H1 (cell line): ENCODE data around the gene PGAM2. TPM values are rescaled to one million over a fixed set of nuclear protein-coding genes. Genes with fewer than 3 reads are reported as not detected.

Experiments
- CTCF ChIA-PET: fragments of 300-600 bp; sonication (Branson Sonifier 250); formaldehyde crosslinking; loops from one replicate; lab custom pipeline; 2021; ENCODE audit not compliant: partially characterized antibody; lab: Charles Lee
- POLR2A ChIA-PET: fragments of 300-600 bp; sonication (Branson Sonifier 250); formaldehyde crosslinking; loops from one replicate; lab custom pipeline; 2021; ENCODE audit warnings: inconsistent platforms; ENCODE audit not compliant: partially characterized antibody; lab: Charles Lee
- DNase-seq, 2 experiments: peaks; one replicate each; pipeline versions ENCODE4 v3.0.0 to v3.0.0-alpha.2; 2010 to 2022; ENCODE audit warnings: low spot score in 2 of 2, low read depth in 1 of 2, mixed read lengths in 1 of 2
- FAIRE-seq: peaks from 2 replicates; lab custom pipeline; 2011; peaks lifted over from hg19 to GRCh38; lab: Jason Lieb, UNC
- H2AFZ ChIP-seq: 2 replicates; pipeline ENCODE4 v1.8.1; 2012; ENCODE audit warnings: low read length, inconsistent platforms
- H2AK5ac ChIP-seq: 2 replicates; pipeline ENCODE4 v1.6.1; 2013; ENCODE audit warnings: low read depth, low read length
- H2BK120ac ChIP-seq: replicated peaks from 2 replicates; pipeline ENCODE3; 2013; ENCODE audit warnings: low read depth, low read length, inconsistent platforms
- H2BK12ac ChIP-seq: 2 replicates; pipeline ENCODE4 v1.6.1; 2013; ENCODE audit warnings: low read depth, low read length
- H2BK15ac ChIP-seq: 2 replicates; pipeline ENCODE4 v1.6.1; 2013; ENCODE audit warnings: low read length
- H2BK20ac ChIP-seq: 2 replicates; pipeline ENCODE4 v1.6.1; 2013; ENCODE audit warnings: low read length
- H2BK5ac ChIP-seq: 2 replicates; pipeline ENCODE4 v1.6.1; 2013; ENCODE audit warnings: low read depth, low read length
- H3K14ac ChIP-seq: 2 replicates; pipeline ENCODE4 v1.6.1; 2013; ENCODE audit warnings: inconsistent platforms; ENCODE audit not compliant: insufficient read length
- H3K18ac ChIP-seq: 2 replicates; pipeline ENCODE4 v1.6.1; 2013; ENCODE audit warnings: low read length; ENCODE audit errors: extremely low read depth
- H3K23ac ChIP-seq: 2 replicates; pipeline ENCODE4 v1.6.1; 2013; ENCODE audit warnings: inconsistent platforms; ENCODE audit not compliant: insufficient read length
- H3K23me2 ChIP-seq: 2 replicates; pipeline ENCODE4 v1.6.1; 2013; ENCODE audit warnings: low read depth, low read length
- H3K27ac ChIP-seq: 2 replicates; pipeline ENCODE4 v1.6.1; 2011; ENCODE audit warnings: low read depth, low read length, inconsistent platforms
- H3K27me3 ChIP-seq, 4 experiments: replicated peaks in 1 of 4; 1 replicate in 1 of 4; 2 replicates in 3 of 4; pipeline versions ENCODE4 v1.6.1 to v1.8.1; 2011 to 2013; ENCODE audit warnings: low read length in 3 of 4, mild to moderate bottlenecking in 3 of 4, inconsistent platforms in 2 of 4, mixed read lengths in 2 of 4, moderate library complexity in 1 of 4; ENCODE audit not compliant: control insufficient read depth in 3 of 4, insufficient read depth in 3 of 4; ENCODE audit errors: extremely low read depth in 1 of 4
- H3K36me3 ChIP-seq, 4 experiments: 2 replicates each; pipeline versions ENCODE4 v1.6.1 to v1.8.1; 2011 to 2013; ENCODE audit warnings: mild to moderate bottlenecking in 4 of 4, low read length in 3 of 4, moderate library complexity in 2 of 4, control low read depth in 1 of 4, inconsistent platforms in 1 of 4; ENCODE audit not compliant: insufficient read depth in 4 of 4, control insufficient read depth in 2 of 4
- H3K4ac ChIP-seq: replicated peaks from 2 replicates; pipeline ENCODE3; 2013; ENCODE audit warnings: low read length, low read depth, mixed read lengths, inconsistent platforms; ENCODE audit not compliant: insufficient read length
- H3K4me1 ChIP-seq, 4 experiments: replicated peaks in 1 of 4; 1 replicate in 1 of 4; 2 replicates in 3 of 4; pipeline versions ENCODE4 v1.6.1 to v1.8.1; 2011 to 2013; ENCODE audit warnings: low read length in 3 of 4, inconsistent platforms in 2 of 4, mixed read lengths in 1 of 4; ENCODE audit not compliant: insufficient read depth in 4 of 4, control insufficient read depth in 3 of 4
- H3K4me2 ChIP-seq, 2 experiments: 2 replicates each; pipeline versions ENCODE4 v1.6.1 to v1.8.1; 2011 to 2013; ENCODE audit warnings: low read depth in 2 of 2, low read length in 2 of 2, control low read depth in 1 of 2, inconsistent platforms in 1 of 2, mild to moderate bottlenecking in 1 of 2; ENCODE audit not compliant: insufficient read depth in 1 of 2
- H3K4me3 ChIP-seq, 4 experiments: fragments of 200-600, 300-600 bp in 1 of 4; sonication (generic), shearing (Covaris generic), sonication (Bioruptor Twin) in 1 of 4; 2 replicates each; pipeline versions ENCODE4 v1.5.1 to v1.8.1; 2011 to 2016; ENCODE audit warnings: low read length in 4 of 4, low read depth in 3 of 4, control low read depth in 2 of 4, inconsistent platforms in 2 of 4, mild to moderate bottlenecking in 2 of 4, mixed read lengths in 1 of 4, moderate library complexity in 1 of 4; ENCODE audit not compliant: insufficient read depth in 2 of 4; ENCODE audit errors: extremely low read depth in 1 of 4
- H3K56ac ChIP-seq: replicated peaks from 2 replicates; pipeline ENCODE3; 2013; ENCODE audit warnings: low read depth, mild to moderate bottlenecking, mixed read lengths, low read length, inconsistent platforms; ENCODE audit not compliant: insufficient read length
- H3K79me1 ChIP-seq: 2 replicates; pipeline ENCODE4 v1.6.1; 2013; ENCODE audit warnings: low read depth, low read length, control low read depth
- H3K79me2 ChIP-seq, 2 experiments: 2 replicates each; pipeline versions ENCODE4 v1.6.1 to v1.8.1; 2012 to 2013; ENCODE audit warnings: low read length in 2 of 2, mild to moderate bottlenecking in 2 of 2, inconsistent platforms in 1 of 2; ENCODE audit not compliant: insufficient read depth in 2 of 2, control insufficient read depth in 1 of 2
- H3K9ac ChIP-seq, 4 experiments: replicated peaks in 1 of 4; 1 replicate in 1 of 4; 2 replicates in 3 of 4; pipeline versions ENCODE4 v1.6.1 to v1.8.1; 2011 to 2013; ENCODE audit warnings: low read depth in 3 of 4, low read length in 3 of 4, control low read depth in 2 of 4, mild to moderate bottlenecking in 2 of 4, moderate library complexity in 2 of 4, inconsistent platforms in 1 of 4; ENCODE audit errors: extremely low read depth in 1 of 4
- H3K9me3 ChIP-seq, 2 experiments: 2 replicates each; pipeline versions ENCODE4 v1.6.1 to v1.8.1; 2012 to 2013; ENCODE audit warnings: mild to moderate bottlenecking in 2 of 2, moderate library complexity in 2 of 2, control low read depth in 1 of 2, inconsistent platforms in 1 of 2, low read depth in 1 of 2, low read length in 1 of 2, mixed read lengths in 1 of 2; ENCODE audit not compliant: insufficient read depth in 2 of 2
- H4K20me1 ChIP-seq, 2 experiments: replicated peaks in 1 of 2; 2 replicates each; pipeline versions ENCODE3 to v1.8.1; 2011 to 2013; ENCODE audit warnings: inconsistent platforms in 2 of 2, low read length in 2 of 2, mild to moderate bottlenecking in 1 of 2; ENCODE audit not compliant: insufficient read depth in 2 of 2, control insufficient read depth in 1 of 2
- H4K5ac ChIP-seq: 2 replicates; pipeline ENCODE4 v1.6.1; 2013; ENCODE audit warnings: low read length, low read depth, mixed read lengths, inconsistent platforms; ENCODE audit not compliant: insufficient read length
- H4K8ac ChIP-seq: 2 replicates; pipeline ENCODE4 v1.8.0; 2013; ENCODE audit warnings: mild to moderate bottlenecking, moderate library complexity, low read length, inconsistent platforms; ENCODE audit not compliant: insufficient read depth; ENCODE audit errors: extremely low read depth
- H4K91ac ChIP-seq: replicated peaks from 2 replicates; pipeline ENCODE3; 2013; ENCODE audit warnings: low read length, mixed read lengths, inconsistent platforms; ENCODE audit not compliant: insufficient read length
- SAP30 ChIP-seq: fragments of 300-600 bp; sonication (generic); IDR thresholded peaks from 2 replicates; pipeline ENCODE4 v1.7.1; 2012; ENCODE audit warnings: low read length, moderate library complexity, mild to moderate bottlenecking, inconsistent platforms; ENCODE audit not compliant: insufficient read depth, insufficient replicate concordance
- WGBS, 2 experiments: shearing (Covaris generic) in 1 of 2; methylation state at CpG; one replicate each; pipeline versions ENCODE4 v1.1.6 to v1.1.7; 2013 to 2015; ENCODE audit warnings: low lambda C conversion rate in 2 of 2, mixed read lengths in 2 of 2, inconsistent platforms in 1 of 2, low coverage in 1 of 2, missing lambda C conversion rate in 1 of 2; ENCODE audit not compliant: insufficient replicate concordance in 2 of 2, insufficient coverage in 1 of 2, insufficient read length in 1 of 2; ENCODE audit errors: extremely low coverage in 1 of 2, missing lambda C conversion rate in 1 of 2; 5-methylcytosine and 5-hydroxymethylcytosine counted together
- polyA plus RNA-seq, 7 experiments: library from polyadenylated mRNA; depleted of rRNA in 3 of 7; stranded (reverse) in 5 of 7; unstranded in 2 of 7; fragments of >200 nt in 5 of 7; fragments of 200-250 nt in 2 of 7; gene quantifications; 1 replicate in 5 of 7; 2 replicates in 1 of 7; 4 replicates in 1 of 7; pipeline versions ENCODE4 v1.2.1 to v1.2.3, GENCODE V29; 2011 to 2013; ENCODE audit warnings: missing spikeins in 2 of 7, mixed read lengths in 2 of 7
- total RNA-seq: library from RNA; stranded (reverse); fragmentation: NEBNext Ultra II Directional; extraction: Animal tissue kit (Norgen Biotek cat#: 25700); gene quantifications from 2 replicates; pipeline ENCODE4 v1.2.1, GENCODE V29; 2021
- TF ChIP-seq, protein P1 (sequence below), 3 experiments: IDR thresholded peaks; 1 replicate in 2 of 3; 2 replicates in 1 of 3; pipeline versions ENCODE4 v1.5.1 to v1.6.1; 2011; ENCODE audit warnings: low read length in 3 of 3, mild to moderate bottlenecking in 3 of 3, inconsistent platforms in 2 of 3, low read depth in 1 of 3, moderate library complexity in 1 of 3; ENCODE audit not compliant: insufficient read depth in 1 of 3; ENCODE audit errors: control extremely low read depth in 1 of 3

PGAM2 gene
- total and polyA plus RNA-seq, 2 of the 8 experiments (the other 6 are each of a cell fraction or from before 2014, with no cell fraction given), result 2.1 to 2.9 TPM

DNA sequence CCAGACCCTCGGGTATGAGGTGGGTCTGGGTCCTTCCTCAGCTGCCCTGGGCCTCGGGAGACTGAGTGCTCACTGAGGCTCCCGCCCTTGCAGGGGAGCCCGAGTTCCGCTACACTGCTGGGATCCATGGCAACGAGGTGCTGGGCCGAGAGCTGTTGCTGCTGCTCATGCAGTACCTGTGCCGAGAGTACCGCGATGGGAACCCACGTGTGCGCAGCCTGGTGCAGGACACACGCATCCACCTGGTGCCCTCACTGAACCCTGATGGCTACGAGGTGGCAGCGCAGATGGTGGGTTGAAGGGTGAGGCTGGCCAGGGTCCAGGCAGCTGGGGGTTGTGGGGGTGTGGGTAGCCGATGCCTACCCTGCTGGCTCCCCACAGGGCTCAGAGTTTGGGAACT lies 46.4 kb upstream of the PGAM2 start:
- peaks cover 0 to 2% (median 0%) of the 10 kb centered on the region in 4 experiments; a peak in 1 of 7 replicates for H3K4me1 ChIP-seq
- no peak for FAIRE-seq
- peaks cover 9 to 28% (median 17%) of the 10 kb centered on the region in 4 experiments; a peak in 6 of 8 replicates for H3K36me3 ChIP-seq

More for the DNA sequence above, 46.4 kb upstream of the PGAM2 start:
- H4K8ac ChIP-seq, result no peak overlapping the region; the same call in 1 of the 2 replicates
- H3K9me3 ChIP-seq, result no peaks in the 10 kb centered on the region
- H2AK5ac ChIP-seq, result no peak overlapping the region
- no peaks in the 10 kb centered on the region for H3K79me1 ChIP-seq
- H4K20me1 ChIP-seq, result peaks cover 0 to 11% of the 10 kb centered on the region in 2 experiments
- no peak overlapping the region for H3K4ac ChIP-seq
- H2BK5ac ChIP-seq, result no peak overlapping the region
- WGBS, 2 experiments, result 98% methylated on average over 13 of the region's 16 CpGs; no CpG with 5 or more reads in 1 of the 2 experiments
- no peak overlapping the region for H3K18ac ChIP-seq
- H3K9ac ChIP-seq, result no peak overlapping the region
- no peak overlapping the region for H2BK20ac ChIP-seq
- no peak overlapping the region for H2AFZ ChIP-seq
- no peak overlapping the region for H4K91ac ChIP-seq
- no peak overlapping the region for H2BK15ac ChIP-seq
- no peaks in the 10 kb centered on the region for H3K79me2 ChIP-seq
- H3K27ac ChIP-seq, result no peak overlapping the region
- POLR2A ChIA-PET, result interaction anchor here (0.8 to 3.4 kb wide), 10 partner anchors 8 to 48 kb away, joined by 3 to 50 read pairs (median 4); partner anchors contain the start of gene POLD2
- H3K4me3 ChIP-seq, result no peak overlapping the region
- H2BK12ac ChIP-seq, result no peak overlapping the region
- H3K56ac ChIP-seq, result no peak overlapping the region
- H3K27me3 ChIP-seq, result no peaks in the 10 kb centered on the region
- no peak for TF ChIP-seq SAP30
- TF ChIP-seq, protein P1, sequence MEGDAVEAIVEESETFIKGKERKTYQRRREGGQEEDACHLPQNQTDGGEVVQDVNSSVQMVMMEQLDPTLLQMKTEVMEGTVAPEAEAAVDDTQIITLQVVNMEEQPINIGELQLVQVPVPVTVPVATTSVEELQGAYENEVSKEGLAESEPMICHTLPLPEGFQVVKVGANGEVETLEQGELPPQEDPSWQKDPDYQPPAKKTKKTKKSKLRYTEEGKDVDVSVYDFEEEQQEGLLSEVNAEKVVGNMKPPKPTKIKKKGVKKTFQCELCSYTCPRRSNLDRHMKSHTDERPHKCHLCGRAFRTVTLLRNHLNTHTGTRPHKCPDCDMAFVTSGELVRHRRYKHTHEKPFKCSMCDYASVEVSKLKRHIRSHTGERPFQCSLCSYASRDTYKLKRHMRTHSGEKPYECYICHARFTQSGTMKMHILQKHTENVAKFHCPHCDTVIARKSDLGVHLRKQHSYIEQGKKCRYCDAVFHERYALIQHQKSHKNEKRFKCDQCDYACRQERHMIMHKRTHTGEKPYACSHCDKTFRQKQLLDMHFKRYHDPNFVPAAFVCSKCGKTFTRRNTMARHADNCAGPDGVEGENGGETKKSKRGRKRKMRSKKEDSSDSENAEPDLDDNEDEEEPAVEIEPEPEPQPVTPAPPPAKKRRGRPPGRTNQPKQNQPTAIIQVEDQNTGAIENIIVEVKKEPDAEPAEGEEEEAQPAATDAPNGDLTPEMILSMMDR (IDR thresholded peaks at IDR 0.05; ENCODE audit: control extremely low read depth in 1 of 3, insufficient read depth in 1 of 3, low read depth in 1 of 3, low read length in 3 of 3), result no peak
- H3K4me2 ChIP-seq, result no peak overlapping the region
- no peak overlapping the region for H3K23ac ChIP-seq
- no peaks in the 10 kb centered on the region for H3K23me2 ChIP-seq
- H2BK120ac ChIP-seq, result no peak overlapping the region
- CTCF ChIA-PET, result interaction anchor here (0.8 to 2.6 kb wide), 6 partner anchors 10 to 108 kb away, joined by 3 to 10 read pairs (median 4); partner anchors contain the start of gene PGAM2
- H3K14ac ChIP-seq, result no peak overlapping the region
- DNase-seq, result no peak
- H4K5ac ChIP-seq, result no peak overlapping the region
